IMR-90 (cell line): ENCODE measurements around the gene SLC35B4. TPM values are rescaled to one million over a fixed set of nuclear protein-coding genes. Genes with fewer than 3 reads are reported as not detected.

Experiments used
- ATAC-seq: fragments of 200-7000 bp; cut with Tn5 transposase; 2 replicates; pipeline ENCODE4 v1.9.1; 2020; ENCODE audit warnings: low read depth, mild to moderate bottlenecking, moderate library complexity
- BruUV-seq: library from RNA; stranded (reverse); fragments of 400-500 nt; replicated peaks from 2 replicates; lab custom pipeline; 2021; lab: Mats Ljungman, UMichigan
- CTCF ChIA-PET: fragments of 300-600 bp; formaldehyde crosslinking; extraction: SDS; loops from one replicate; lab custom pipeline; 2021; ENCODE audit warnings: antibody characterized with exemption; lab: Yijun Ruan, JAX
- POLR2A ChIA-PET: fragments of 300-600 bp; sonication (Branson Sonifier 250); formaldehyde crosslinking; loops from one replicate; lab custom pipeline; 2022; ENCODE audit warnings: antibody characterized with exemption; ENCODE audit not compliant: unreplicated experiment; lab: Charles Lee
- DNase-seq: peaks from one replicate; pipeline ENCODE4 v3.0.0; 2013
- H2AFZ ChIP-seq: replicated peaks from 2 replicates; pipeline ENCODE3; 2013; ENCODE audit warnings: low read length, mild to moderate bottlenecking; ENCODE audit not compliant: poor library complexity
- H2AK5ac ChIP-seq: 2 replicates; pipeline ENCODE4 v1.6.1; 2013; ENCODE audit warnings: low read depth, low read length, inconsistent platforms
- H2AK9ac ChIP-seq: replicated peaks from 2 replicates; pipeline ENCODE3; 2013; ENCODE audit warnings: mild to moderate bottlenecking, low read depth, low read length, moderate library complexity; ENCODE audit not compliant: poor library complexity
- H2BK120ac ChIP-seq: 2 replicates; pipeline ENCODE4 v1.6.1; 2013; ENCODE audit warnings: low read depth, low read length, inconsistent platforms
- H2BK15ac ChIP-seq: 3 replicates; pipeline ENCODE4 v1.6.1; 2013; ENCODE audit warnings: low read depth, low read length, inconsistent platforms
- H2BK20ac ChIP-seq: 2 replicates; pipeline ENCODE4 v1.6.1; 2013; ENCODE audit warnings: low read depth, mild to moderate bottlenecking, inconsistent platforms, low read length, moderate library complexity
- H2BK5ac ChIP-seq: 2 replicates; pipeline ENCODE4 v1.6.1; 2013; ENCODE audit warnings: mild to moderate bottlenecking, low read depth, low read length, inconsistent platforms; ENCODE audit not compliant: poor library complexity, severe bottlenecking
- H3K14ac ChIP-seq: replicated peaks from 2 replicates; pipeline ENCODE4 v1.6.1; 2013; ENCODE audit warnings: low read depth, low read length, inconsistent platforms
- H3K18ac ChIP-seq: 2 replicates; pipeline ENCODE4 v1.6.1; 2013; ENCODE audit warnings: low read depth, low read length, control low read depth
- H3K23ac ChIP-seq: 2 replicates; pipeline ENCODE4 v1.6.1; 2013; ENCODE audit warnings: low read depth, low read length, inconsistent platforms
- H3K27ac ChIP-seq: 2 replicates; pipeline ENCODE4 v1.5.1; 2013; ENCODE audit warnings: mild to moderate bottlenecking, control low read depth, low read length; ENCODE audit not compliant: insufficient read depth
- H3K27me3 ChIP-seq: 2 replicates; pipeline ENCODE4 v1.6.1; 2013; ENCODE audit warnings: low read length; ENCODE audit not compliant: control insufficient read depth, insufficient read depth
- H3K36me3 ChIP-seq: 2 replicates; pipeline ENCODE4 v1.6.1; 2013; ENCODE audit warnings: low read length, mixed read lengths; ENCODE audit not compliant: control insufficient read depth, insufficient read depth
- H3K4ac ChIP-seq: 2 replicates; pipeline ENCODE4 v1.6.1; 2013; ENCODE audit warnings: low read depth, low read length, inconsistent platforms
- H3K4me1 ChIP-seq: 2 replicates; pipeline ENCODE4 v1.6.1; 2013; ENCODE audit warnings: low read length, mixed read lengths; ENCODE audit not compliant: control insufficient read depth, insufficient read depth
- H3K4me2 ChIP-seq: 2 replicates; pipeline ENCODE4 v1.6.1; 2013; ENCODE audit warnings: low read depth, mild to moderate bottlenecking, control low read depth, low read length, moderate library complexity
- H3K4me3 ChIP-seq: 2 replicates; pipeline ENCODE4 v1.5.1; 2013; ENCODE audit warnings: low read depth, mild to moderate bottlenecking, control low read depth, low read length, moderate library complexity; ENCODE audit not compliant: insufficient read depth
- H3K56ac ChIP-seq: 2 replicates; pipeline ENCODE4 v1.6.1; 2013; ENCODE audit warnings: low read length, inconsistent platforms; ENCODE audit not compliant: insufficient read depth; ENCODE audit errors: extremely low read depth
- H3K79me1 ChIP-seq, 2 experiments: 2 replicates each; pipeline ENCODE4 v1.6.1; 2013; ENCODE audit warnings: low read length in 2 of 2, inconsistent platforms in 1 of 2, low read depth in 1 of 2
- H3K9ac ChIP-seq: 2 replicates; pipeline ENCODE4 v1.6.1; 2013; ENCODE audit warnings: low read depth, low read length, control low read depth
- H3K9me1 ChIP-seq: 2 replicates; pipeline ENCODE4 v1.6.1; 2013; ENCODE audit warnings: low read length, inconsistent platforms; ENCODE audit not compliant: insufficient read depth
- H3K9me3 ChIP-seq: 2 replicates; pipeline ENCODE4 v1.6.1; 2013; ENCODE audit warnings: low read length; ENCODE audit not compliant: control insufficient read depth, insufficient read depth
- H4K20me1 ChIP-seq: 2 replicates; pipeline ENCODE4 v1.6.1; 2013; ENCODE audit warnings: low read length, inconsistent platforms; ENCODE audit not compliant: insufficient read depth
- H4K5ac ChIP-seq: 2 replicates; pipeline ENCODE4 v1.6.1; 2013; ENCODE audit warnings: mild to moderate bottlenecking, low read depth, low read length, control low read depth
- H4K8ac ChIP-seq, 2 experiments: 2 replicates each; pipeline ENCODE4 v1.6.1; 2013; ENCODE audit warnings: low read depth in 2 of 2, low read length in 2 of 2, control low read depth in 1 of 2, inconsistent platforms in 1 of 2
- H4K91ac ChIP-seq: 2 replicates; pipeline ENCODE4 v1.6.1; 2013; ENCODE audit warnings: low read depth, low read length, inconsistent platforms; ENCODE audit not compliant: insufficient read depth
- BHLHE40 ChIP-seq: fragments of 150-350 bp; IDR thresholded peaks from 2 replicates; pipeline ENCODE4 v1.6.1; 2016; ENCODE audit warnings: mild to moderate bottlenecking, low read depth, low read length
- MAFK ChIP-seq: IDR thresholded peaks from 2 replicates; pipeline ENCODE4 v1.6.1; 2012; ENCODE audit warnings: low read depth, low read length, improper control_type of control experiment
- MAZ ChIP-seq: IDR thresholded peaks from 2 replicates; pipeline ENCODE4 v1.6.1; 2012; ENCODE audit warnings: low read depth, mild to moderate bottlenecking, low read length, improper control_type of control experiment, moderate library complexity, borderline replicate concordance
- MXI1 ChIP-seq: IDR thresholded peaks from 2 replicates; pipeline ENCODE4 v1.6.1; 2012; ENCODE audit warnings: low read depth, mild to moderate bottlenecking, low read length, moderate library complexity, borderline replicate concordance
- NFE2L2 ChIP-seq: fragments of 150-350 bp; IDR thresholded peaks from 2 replicates; pipeline ENCODE4 v1.6.1; 2016; ENCODE audit warnings: low read depth, mild to moderate bottlenecking, low read length
- SMC3 ChIP-seq: fragments of 150-350 bp; IDR thresholded peaks from 2 replicates; pipeline ENCODE4 v1.6.1; 2016; ENCODE audit warnings: low read depth, mild to moderate bottlenecking, antibody characterized with exemption, low read length, moderate library complexity
- WGBS, 2 experiments: methylation state at CpG; one replicate each; pipeline versions ENCODE4 v1.1.5 to v1.1.7; 2013; ENCODE audit warnings: missing lambda C conversion rate in 2 of 2; ENCODE audit not compliant: insufficient read length in 1 of 2; ENCODE audit errors: extremely low coverage in 2 of 2; 5-methylcytosine and 5-hydroxymethylcytosine counted together
- dilution Hi-C: fragments of 300-500 bp; cut with HindIII; formaldehyde crosslinking; loops from one replicate; pipeline ENCODE4 v1.14.3; 2018; ENCODE audit warnings: low sequenced_read_pairs; ENCODE audit not compliant: unreplicated experiment
- in situ Hi-C: fragments of 300-500 bp; cut with MboI; formaldehyde crosslinking; loops from 3 replicates; pipeline ENCODE4 v1.14.3; 2019; ENCODE audit warnings: low sequenced_read_pairs, inconsistent platforms, mixed read lengths
- intact Hi-C: fragments of 100-400 bp; cut with micrococcal nuclease; formaldehyde crosslinking; loops from 2 replicates; pipeline ENCODE4 v1.10.0; 2022
- polyA plus RNA-seq, 3 experiments: library from polyadenylated mRNA; depleted of rRNA; stranded (reverse); fragments of >200 nt; gene quantifications; 2 replicates each; pipeline ENCODE4 v1.2.3, GENCODE V29; 2012; ENCODE audit warnings: low replicate concordance in 1 of 3
- total RNA-seq: library from RNA; depleted of rRNA; stranded (reverse); fragments of >200 nt; gene quantifications from 2 replicates; pipeline ENCODE4 v1.2.3, GENCODE V29; 2012

SLC35B4 gene
- total and polyA plus RNA-seq, 2 of the 4 experiments (the other 2 are of a cell fraction), result 10.0 to 15.6 TPM

- TF ChIP-seq MAZ, result no peak
- no peak for TF ChIP-seq NFE2L2
- TF ChIP-seq BHLHE40, result no peak
- TF ChIP-seq SMC3, result no peak
These were observed 26.4 kb downstream of the SLC35B4 start (continued) for GRCh38 chr7:134290286-134290685.

- no peak overlapping the region for H2BK15ac ChIP-seq
- POLR2A ChIA-PET, result interaction anchor here (1.0 kb wide), 1 partner anchor 9 kb away, joined by 3 read pairs; no protein-coding TSS in a partner anchor
- no peak overlapping the region for H3K18ac ChIP-seq
- H3K14ac ChIP-seq, result no peak overlapping the region
- dilution Hi-C loops, result no loop called here
- no peak overlapping the region for H2AK9ac ChIP-seq
- H3K9me3 ChIP-seq, result no peaks in the 10 kb centered on the region
- no peak overlapping the region for H3K4ac ChIP-seq
- H3K9ac ChIP-seq, result no peak overlapping the region
- no peaks in the 10 kb centered on the region; the same call in 1 of the 2 replicates for H3K9me1 ChIP-seq
- H3K4me2 ChIP-seq, result no peak overlapping the region
- no peak overlapping the region for H3K56ac ChIP-seq
- H3K27me3 ChIP-seq, result peaks cover 2% of the 10 kb centered on the region; the same call in 1 of the 2 replicates
- no peaks in the 10 kb centered on the region for H3K79me1 ChIP-seq
- CTCF ChIA-PET, result interaction anchor here (1.2 kb wide), 1 partner anchor 149 kb away, joined by 4 read pairs; no protein-coding TSS in a partner anchor
- H3K27ac ChIP-seq, result no peak overlapping the region
- 100% methylated on average over 1 of the region's 2 CpGs; no CpG with 5 or more reads in 1 of the 2 experiments for WGBS, 2 experiments
- H3K23ac ChIP-seq, result no peak overlapping the region
- BruUV-seq, result no TSS peak
- H2AK5ac ChIP-seq, result no peak overlapping the region
- no peak overlapping the region for H4K8ac ChIP-seq
- DNase-seq (no peak), ATAC-seq (no peak)
- H4K20me1 ChIP-seq, result no peaks in the 10 kb centered on the region
- H4K5ac ChIP-seq, result no peak overlapping the region
- H3K36me3 ChIP-seq, result peaks cover 8% of the 10 kb centered on the region
- no peak overlapping the region for H3K4me3 ChIP-seq
- H2BK5ac ChIP-seq, result no peak overlapping the region
- H3K4me1 ChIP-seq, result no peaks in the 10 kb centered on the region
- in situ Hi-C loops, result no loop called here
- no peak overlapping the region for H2BK20ac ChIP-seq
- no peak overlapping the region for H2AFZ ChIP-seq
- intact Hi-C loops, result no loop called here
- no peak overlapping the region for H4K91ac ChIP-seq
- no peak overlapping the region for H2BK120ac ChIP-seq
- TF ChIP-seq MAFK, result no peak
- TF ChIP-seq MXI1, result no peak
These were observed 26.9 kb downstream of the SLC35B4 start for GRCh38 chr7:134289841-134290240.
